LNCaP clone FGC (cell line): Measurements from ENCODE around the gene DAP.

Source experiments
- DNase-seq: peaks from one replicate; pipeline ENCODE4 v3.0.0-alpha.2; 2011; ENCODE audit warnings: low read depth
- H3K4me3 ChIP-seq: 2 replicates; pipeline ENCODE4 v1.5.1; 2011; ENCODE audit warnings: mild to moderate bottlenecking, low read depth, low read length, control low read depth
- TF ChIP-seq, protein P1 (sequence below): IDR thresholded peaks from 2 replicates; pipeline ENCODE4 v1.5.1; 2012; ENCODE audit warnings: mild to moderate bottlenecking; ENCODE audit not compliant: control insufficient read depth, insufficient read depth; ENCODE audit errors: extremely low read depth

Gene DAP

GRCh38 chr5:10702040-10702629 is 58.9 kb downstream of the DAP start:
- no peak overlapping the region for H3K4me3 ChIP-seq
- TF ChIP-seq, protein P1, sequence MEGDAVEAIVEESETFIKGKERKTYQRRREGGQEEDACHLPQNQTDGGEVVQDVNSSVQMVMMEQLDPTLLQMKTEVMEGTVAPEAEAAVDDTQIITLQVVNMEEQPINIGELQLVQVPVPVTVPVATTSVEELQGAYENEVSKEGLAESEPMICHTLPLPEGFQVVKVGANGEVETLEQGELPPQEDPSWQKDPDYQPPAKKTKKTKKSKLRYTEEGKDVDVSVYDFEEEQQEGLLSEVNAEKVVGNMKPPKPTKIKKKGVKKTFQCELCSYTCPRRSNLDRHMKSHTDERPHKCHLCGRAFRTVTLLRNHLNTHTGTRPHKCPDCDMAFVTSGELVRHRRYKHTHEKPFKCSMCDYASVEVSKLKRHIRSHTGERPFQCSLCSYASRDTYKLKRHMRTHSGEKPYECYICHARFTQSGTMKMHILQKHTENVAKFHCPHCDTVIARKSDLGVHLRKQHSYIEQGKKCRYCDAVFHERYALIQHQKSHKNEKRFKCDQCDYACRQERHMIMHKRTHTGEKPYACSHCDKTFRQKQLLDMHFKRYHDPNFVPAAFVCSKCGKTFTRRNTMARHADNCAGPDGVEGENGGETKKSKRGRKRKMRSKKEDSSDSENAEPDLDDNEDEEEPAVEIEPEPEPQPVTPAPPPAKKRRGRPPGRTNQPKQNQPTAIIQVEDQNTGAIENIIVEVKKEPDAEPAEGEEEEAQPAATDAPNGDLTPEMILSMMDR: no peak
- no peak for DNase-seq

GRCh38 chr5:10701567-10702039 is 59.4 kb downstream of the DAP start:
- no peak for DNase-seq
- TF ChIP-seq, protein P1: peak; percentile 62
- no peak overlapping the region for H3K4me3 ChIP-seq

GRCh38 chr5:10700516-10700915 is 60.5 kb downstream of the DAP start:
- H3K4me3 ChIP-seq: no peak overlapping the region
- TF ChIP-seq, protein P1: no peak
- DNase-seq: no peak

DNA sequence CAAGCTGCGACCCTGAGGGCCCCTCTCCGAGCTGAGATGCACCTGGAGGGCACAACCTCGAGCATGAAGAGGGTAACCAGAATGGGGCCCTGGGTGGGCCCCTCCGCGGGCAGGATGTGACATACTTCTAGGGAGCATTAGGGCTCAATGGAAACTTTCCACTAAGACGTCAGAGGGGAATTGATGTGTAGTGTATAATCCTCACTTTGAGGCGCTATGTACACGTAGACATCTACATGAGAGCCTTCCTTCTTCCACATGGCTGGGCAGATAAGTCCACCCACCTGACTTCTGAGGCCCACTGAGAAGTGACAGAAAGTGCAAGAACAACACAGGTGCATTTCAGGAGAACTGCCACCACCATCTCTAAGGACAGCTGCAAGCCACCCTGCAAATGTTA is 61.0 kb downstream of the DAP start:
- DNase-seq: no peak
- TF ChIP-seq, protein P1: no peak
- H3K4me3 ChIP-seq: no peak overlapping the region

DNA sequence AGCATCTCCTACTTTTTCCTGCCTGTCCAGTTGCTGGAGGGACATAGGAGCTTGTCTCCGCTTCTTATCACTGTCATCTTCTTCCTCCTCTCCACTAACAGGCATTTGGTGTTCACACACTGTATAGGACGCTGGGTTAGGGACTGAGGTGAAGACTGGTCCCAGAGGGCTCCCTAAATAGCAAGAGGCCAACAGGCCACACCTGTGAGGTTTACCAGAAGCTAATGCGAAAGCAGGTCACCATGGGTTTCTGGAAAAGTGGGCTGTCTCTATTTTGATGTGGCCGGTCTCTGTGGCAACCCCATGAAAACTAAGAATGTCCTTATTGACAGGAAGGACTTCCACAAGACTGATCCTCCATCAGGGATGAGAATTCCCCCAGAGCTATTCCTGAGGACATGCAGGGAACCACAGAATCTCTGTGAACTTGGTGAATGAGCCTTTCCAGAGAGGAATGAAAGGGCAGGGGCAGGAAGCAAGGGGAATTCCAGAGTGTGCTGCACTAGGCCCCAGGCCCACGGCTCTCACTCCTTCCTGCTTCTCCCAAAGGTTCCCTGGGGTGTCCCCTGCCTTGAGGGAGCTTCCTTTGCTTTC is 61.7 kb downstream of the DAP start:
- no peak overlapping the region for H3K4me3 ChIP-seq
- peak; percentile 33 for DNase-seq
- TF ChIP-seq, protein P1: no peak

DNA sequence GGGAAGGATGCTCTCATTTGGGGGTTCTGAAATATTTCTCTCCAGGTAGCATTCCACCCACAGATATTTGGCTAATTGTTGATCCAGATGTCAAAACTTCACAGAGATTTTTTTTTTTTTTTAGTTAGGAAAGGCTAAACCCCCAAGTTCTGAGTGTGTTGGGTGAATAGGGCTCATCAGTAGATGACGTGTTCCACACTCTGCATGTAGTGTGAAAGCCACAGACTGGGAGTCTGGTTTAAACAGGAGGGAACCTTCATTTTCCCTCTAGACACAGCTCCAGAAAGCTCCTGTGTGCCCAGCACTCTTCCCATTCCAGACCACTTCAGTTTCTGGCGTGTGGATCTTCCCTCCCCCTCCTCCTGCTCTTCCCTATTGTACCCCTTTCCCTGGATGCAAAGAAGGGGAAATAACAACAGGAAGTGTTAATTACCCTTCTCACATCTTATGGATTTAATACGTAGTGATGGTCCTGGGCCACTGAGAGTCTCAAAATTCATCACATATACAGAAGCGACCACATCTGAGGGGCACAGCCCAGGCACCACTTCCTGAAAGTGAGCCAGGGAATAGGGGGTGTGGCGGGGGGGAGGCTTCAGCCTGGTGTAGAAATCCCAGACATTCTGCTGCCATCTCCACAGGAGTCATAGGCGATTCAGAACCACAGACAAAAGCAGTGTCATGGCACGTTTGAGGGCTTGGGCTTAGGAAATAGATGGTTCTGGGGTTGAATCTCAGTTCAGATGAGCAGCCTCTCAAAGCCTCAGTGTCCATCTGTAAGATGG is 65.1 kb downstream of the DAP start:
- no peak for DNase-seq
- no peak overlapping the region for H3K4me3 ChIP-seq
- TF ChIP-seq, protein P1: no peak
